NCI-H187 treated with DMSO at 0.1 percent for 48 hours (cell line): ENCODE results near the gene SMPX.

Experiments
- DNase-seq: peaks from one replicate; lab custom pipeline; 2025; lab: John Stamatoyannopoulos, UW

Gene SMPX

GRCh38 chrX:21711129-21711847 is 46.6 kb downstream of the SMPX start:
- no peak for DNase-seq

- DNase-seq: no peak
These were observed 49.8 kb downstream of the SMPX start for GRCh38 chrX:21708116-21708515.

- DNase-seq: no peak
These were observed 52.7 kb downstream of the SMPX start for GRCh38 chrX:21705225-21705624.

- DNase-seq: no peak
These were observed 55.2 kb downstream of the SMPX start for GRCh38 chrX:21702725-21703124.

- DNase-seq: no peak
These were observed 56.9 kb downstream of the SMPX start for GRCh38 chrX:21700967-21701366.

- DNase-seq: no peak
These were observed 57.6 kb downstream of the SMPX start for GRCh38 chrX:21700275-21700674.

GRCh38 chrX:21699136-21699535 is 58.8 kb downstream of the SMPX start:
- DNase-seq: no peak

GRCh38 chrX:21698272-21698671 is 59.6 kb downstream of the SMPX start:
- DNase-seq: no peak

- DNase-seq: no peak
These were observed 66.4 kb downstream of the SMPX start for GRCh38 chrX:21691512-21692018.

- no peak for DNase-seq
These were observed 74.0 kb downstream of the SMPX start for GRCh38 chrX:21683941-21684340.

- no peak for DNase-seq
These were observed 79.8 kb downstream of the SMPX start for GRCh38 chrX:21678048-21678612.

GRCh38 chrX:21675931-21676330 is 82.0 kb downstream of the SMPX start:
- DNase-seq: no peak

- DNase-seq: no peak
These were observed 83.3 kb downstream of the SMPX start for GRCh38 chrX:21674430-21675186.

GRCh38 chrX:21666679-21667078 is 91.2 kb downstream of the SMPX start:
- DNase-seq: no peak

GRCh38 chrX:21666252-21666651 is 91.7 kb downstream of the SMPX start:
- DNase-seq: no peak

- DNase-seq: no peak
These were observed 95.2 kb downstream of the SMPX start for GRCh38 chrX:21662761-21663160.

- DNase-seq: no peak
These were observed 96.6 kb downstream of the SMPX start for GRCh38 chrX:21661316-21661715.

- DNase-seq: no peak
These were observed 97.8 kb downstream of the SMPX start for GRCh38 chrX:21660156-21660555.

GRCh38 chrX:21659320-21659719 is 98.6 kb downstream of the SMPX start:
- DNase-seq: no peak

- no peak for DNase-seq
These were observed 99.2 kb downstream of the SMPX start for GRCh38 chrX:21658746-21659145.

- no peak for DNase-seq
These were observed 99.7 kb downstream of the SMPX start, which contains the start of gene KLHL34 for GRCh38 chrX:21658152-21658737. TSS of gene KLHL34 (minus strand) at chrX:21658330. CDS start at chrX:21657788, 542 bp downstream.

GRCh38 chrX:21657318-21658151 is 100.4 kb downstream of the SMPX start:
- no peak for DNase-seq
